Measurements from ENCODE around the gene TSNAX.
"Not testable (repeated sequence)": the region's sequence is repeated elsewhere in the genome, so short reads cannot be mapped to it uniquely, and the experiment has no call there.

TSNAX gene

DNA sequence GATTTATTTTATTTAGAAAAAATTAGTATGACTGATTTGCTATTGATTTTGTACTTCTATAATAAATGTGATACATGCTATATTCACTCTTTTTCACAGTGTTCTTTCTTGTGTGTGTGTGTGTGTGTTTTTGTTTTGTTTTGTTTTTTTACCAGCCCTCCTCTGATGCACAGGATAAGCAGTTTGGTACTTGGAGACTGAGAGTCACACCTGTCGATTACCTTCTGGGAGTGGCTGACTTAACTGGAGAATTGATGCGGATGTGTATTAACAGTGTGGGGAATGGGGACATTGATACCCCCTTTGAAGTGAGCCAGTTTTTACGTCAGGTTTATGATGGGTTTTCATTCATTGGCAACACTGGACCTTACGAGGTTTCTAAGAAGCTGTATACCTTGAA is 35.9 kb downstream of the TSNAX start:
- no peak for DNase-seq

- DNase-seq, result no peak
These were observed 38.0 kb downstream of the TSNAX start for GRCh38 chr1:231566496-231566895.

DNA sequence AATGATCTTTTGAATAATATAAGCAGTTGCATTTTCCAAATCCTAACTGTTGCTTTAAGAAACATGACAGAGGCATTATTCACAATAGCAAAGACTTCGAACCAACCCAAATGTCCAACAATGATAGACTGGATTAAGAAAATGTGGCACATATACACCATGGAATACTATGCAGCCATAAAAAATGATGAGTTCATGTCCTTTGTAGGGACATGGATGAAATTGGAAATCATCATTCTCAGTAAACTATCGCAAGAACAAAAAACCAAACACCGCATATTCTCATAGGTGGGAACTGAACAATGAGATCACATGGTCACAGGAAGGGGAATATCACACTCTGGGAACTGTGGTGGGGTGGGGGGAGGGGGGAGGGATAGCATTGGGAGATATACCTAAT is 41.8 kb downstream of the TSNAX start:
- DNase-seq, result not testable (repeated sequence)

GRCh38 chr1:231571904-231572303 is 43.4 kb downstream of the TSNAX start:
- no peak for DNase-seq

DNA sequence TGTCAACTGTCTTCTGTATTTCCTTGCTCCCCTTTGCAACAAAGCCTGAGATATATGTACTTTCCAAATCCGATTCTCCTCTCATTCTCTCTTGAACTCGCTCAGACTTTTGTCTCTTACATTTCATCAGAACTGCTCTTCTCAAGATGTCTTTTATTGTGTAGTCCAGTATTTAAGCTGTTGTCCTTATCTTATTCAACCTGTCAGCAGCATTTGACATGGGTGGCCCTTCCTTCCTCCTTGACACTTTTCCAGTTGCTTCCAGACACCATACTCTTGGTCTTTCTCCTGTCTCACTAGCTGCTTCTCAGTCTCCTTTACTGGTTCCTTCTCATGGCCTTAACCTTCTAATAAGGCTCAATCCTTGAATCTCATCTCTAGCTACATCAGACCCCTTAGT is 47.0 kb downstream of the TSNAX start:
- DNase-seq, result no peak

DNA sequence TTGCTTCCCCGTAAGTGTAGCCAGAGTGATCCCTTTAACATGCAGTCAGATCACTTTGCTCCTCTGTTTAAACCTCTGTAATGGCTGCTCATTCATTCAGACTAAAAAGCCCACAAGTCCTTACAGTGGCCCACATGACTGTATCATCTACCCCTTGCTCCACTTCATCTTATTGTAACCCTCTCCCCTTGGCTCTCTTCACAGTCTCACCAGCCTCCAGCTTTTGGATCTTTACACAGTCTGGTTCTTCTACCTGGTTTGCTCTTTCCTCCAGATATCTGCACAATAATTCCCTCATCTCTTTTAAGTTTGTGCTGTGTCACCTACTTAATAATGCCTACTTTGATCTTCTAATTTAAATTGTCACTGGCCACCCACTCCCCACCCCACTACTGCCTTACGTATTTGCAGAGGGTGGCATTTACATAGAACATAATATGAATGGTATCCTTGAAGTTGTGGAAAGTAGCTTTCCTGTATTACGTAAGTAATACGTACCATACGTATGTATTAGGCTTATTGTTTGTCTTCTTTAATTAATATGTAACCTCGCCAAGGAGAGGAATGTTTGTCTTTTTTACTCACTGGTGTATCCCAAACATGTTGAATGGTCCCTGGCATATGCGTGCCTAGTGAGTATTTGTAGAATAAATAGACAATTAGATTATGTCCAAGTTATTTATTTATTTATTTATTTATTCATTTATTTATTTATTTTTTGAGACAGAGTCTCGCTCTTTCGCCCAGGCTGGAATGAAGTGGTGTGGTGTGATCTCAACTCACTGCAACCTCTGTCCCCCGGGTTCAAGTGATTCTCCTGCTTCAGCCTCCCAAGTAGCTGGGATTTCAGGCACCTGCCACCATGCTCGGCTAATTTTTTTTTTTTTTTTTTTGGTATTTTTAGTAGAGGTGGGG is 48.6 kb downstream of the TSNAX start:
- no peak for DNase-seq

DNA sequence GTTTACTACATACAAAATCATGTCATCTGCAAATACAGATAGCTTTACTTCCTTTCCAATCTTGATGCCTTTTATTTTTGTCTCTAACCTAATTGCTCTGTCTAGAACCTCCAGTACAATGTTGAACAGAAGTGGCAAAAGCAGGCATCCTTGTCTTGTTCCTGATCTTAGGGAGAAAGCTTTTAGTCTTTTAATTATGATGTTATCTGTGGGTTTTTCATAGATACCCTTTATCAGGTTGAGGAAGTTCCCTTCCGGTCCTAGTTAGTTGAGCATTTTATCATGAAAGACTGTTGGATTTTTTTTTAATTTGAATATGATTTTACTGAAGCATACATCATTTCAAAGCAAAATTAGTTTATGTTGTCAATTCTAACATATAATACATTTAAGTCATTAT is 52.4 kb downstream of the TSNAX start:
- DNase-seq, result no peak

- DNase-seq, result no peak
These were observed 53.4 kb downstream of the TSNAX start for GRCh38 chr1:231581859-231582258.

GRCh38 chr1:231583376-231583775 is 54.9 kb downstream of the TSNAX start:
- no peak for DNase-seq

- no peak for DNase-seq
These were observed 55.6 kb downstream of the TSNAX start for GRCh38 chr1:231584117-231584516.

- DNase-seq, result no peak
These were observed 56.5 kb downstream of the TSNAX start for GRCh38 chr1:231584921-231585320.

- DNase-seq, result no peak
These were observed 62.2 kb downstream of the TSNAX start for GRCh38 chr1:231590453-231591198.

DNA sequence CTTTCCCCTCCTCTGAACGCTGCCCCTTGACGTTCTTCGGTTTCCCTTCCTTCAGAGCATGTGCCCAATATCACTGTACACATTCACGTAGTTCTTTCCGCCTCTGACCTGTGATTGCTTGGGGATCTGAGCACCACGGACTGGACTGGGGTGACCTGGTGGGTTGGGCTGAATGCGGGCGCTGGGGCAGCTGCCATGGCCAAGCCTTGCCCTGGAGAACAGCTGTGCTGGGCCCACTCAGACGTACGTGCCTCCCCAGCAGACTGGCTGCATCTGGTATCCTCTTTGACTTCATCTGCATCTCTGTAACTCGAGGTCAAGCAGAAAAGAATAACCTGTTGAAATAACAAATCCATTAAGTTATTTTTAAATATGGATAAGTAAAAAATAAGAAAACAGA is 63.0 kb downstream of the TSNAX start:
- DNase-seq, result no peak

- DNase-seq, result no peak
These were observed 64.3 kb downstream of the TSNAX start for GRCh38 chr1:231592809-231593208.

GRCh38 chr1:231593264-231593663 is 64.8 kb downstream of the TSNAX start:
- not testable (repeated sequence) for DNase-seq

GRCh38 chr1:231594123-231594522 is 65.7 kb downstream of the TSNAX start:
- DNase-seq, result no peak

DNA sequence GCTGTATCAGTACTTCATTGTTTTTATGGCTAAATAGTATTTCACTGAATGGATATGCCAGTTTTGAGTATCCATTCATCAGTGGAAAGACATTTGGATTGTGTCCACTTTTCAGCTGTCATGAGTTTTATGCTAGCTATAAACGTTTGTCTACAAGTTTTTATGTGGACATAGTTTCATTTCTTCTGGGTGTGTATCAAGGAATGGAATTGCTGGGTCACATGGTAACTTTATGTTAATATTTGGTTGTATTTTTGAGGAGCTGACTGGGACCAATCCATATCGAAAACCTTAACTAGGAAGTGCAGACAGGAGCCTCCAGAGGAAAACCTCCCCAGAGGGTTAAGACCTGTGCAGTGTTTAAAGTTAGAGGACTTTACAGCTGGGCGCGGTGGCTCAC is 66.3 kb downstream of the TSNAX start:
- DNase-seq, result no peak

GRCh38 chr1:231596337-231596791 is 67.9 kb downstream of the TSNAX start:
- DNase-seq, result no peak

DNA sequence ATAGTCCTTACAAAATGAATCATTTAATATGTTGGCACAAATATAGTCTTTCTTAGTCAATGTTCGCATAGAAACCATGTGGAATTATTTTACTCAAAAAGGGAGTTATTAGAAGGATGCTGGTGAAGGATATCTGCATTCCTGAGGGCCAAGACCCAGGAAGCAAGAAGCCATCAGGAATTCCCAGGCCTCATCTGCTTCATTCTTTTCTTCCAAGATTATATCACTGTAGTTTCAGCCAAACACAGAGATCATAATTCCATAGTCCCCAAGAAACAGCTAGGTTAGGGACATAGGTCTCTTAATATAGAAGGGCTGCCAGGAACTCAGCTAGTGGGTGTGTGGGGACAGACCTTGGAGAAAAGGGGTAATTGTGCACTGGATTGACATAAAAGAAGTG is 69.5 kb downstream of the TSNAX start:
- no peak for DNase-seq

- no peak for DNase-seq
These were observed 72.0 kb downstream of the TSNAX start for GRCh38 chr1:231600458-231600976.

- no peak for DNase-seq
These were observed 73.6 kb downstream of the TSNAX start for GRCh38 chr1:231601824-231602672.

GRCh38 chr1:231602673-231602984 is 74.2 kb downstream of the TSNAX start:
- no peak for DNase-seq
